HG02759 (cell line): ENCODE measurements around the gene RUNDC3A.
"Not testable (repeated sequence)": the region's sequence is repeated elsewhere in the genome, so short reads cannot be mapped to it uniquely, and the experiment has no call there.

Experiments
- ATAC-seq: cut with Tn5 transposase; IDR thresholded peaks from one replicate; pipeline ENCODE4 v1.9.1; 2021; ENCODE audit warnings: mild to moderate bottlenecking, moderate library complexity; ENCODE audit not compliant: unreplicated experiment

RUNDC3A gene

GRCh38 chr17:44358066-44358465 is 49.7 kb downstream of the RUNDC3A start:
- no peak for ATAC-seq

GRCh38 chr17:44359006-44359405 is 50.6 kb downstream of the RUNDC3A start:
- ATAC-seq = no peak

GRCh38 chr17:44359458-44360143 is 51.2 kb downstream of the RUNDC3A start:
- no peak for ATAC-seq

GRCh38 chr17:44360144-44360533 is 51.7 kb downstream of the RUNDC3A start:
- ATAC-seq = no peak

GRCh38 chr17:44360826-44361225 is 52.4 kb downstream of the RUNDC3A start:
- no peak for ATAC-seq

- no peak for ATAC-seq
Measured at GRCh38 chr17:44361292-44362260, 53.2 kb downstream of the RUNDC3A start.

- ATAC-seq = no peak
Measured at GRCh38 chr17:44362459-44362948, 54.1 kb downstream of the RUNDC3A start.

GRCh38 chr17:44362949-44363612 is 54.7 kb downstream of the RUNDC3A start:
- no peak for ATAC-seq

GRCh38 chr17:44363613-44364159 is 55.3 kb downstream of the RUNDC3A start, which contains the start of gene FAM171A2:
Gene FAM171A2 (minus strand): TSS chr17:44363853. CDS start chr17:44363714, 139 bp downstream.
- ATAC-seq = peak; percentile 74

GRCh38 chr17:44365051-44365450 is 56.6 kb downstream of the RUNDC3A start:
- not testable (repeated sequence) for ATAC-seq

- ATAC-seq = no peak
Measured at GRCh38 chr17:44367231-44367979, 59.0 kb downstream of the RUNDC3A start.
